ENCODE results near the gene RPL6. TPM values are rescaled to one million over a fixed set of nuclear protein-coding genes. Genes with fewer than 3 reads are reported as not detected.

The RPL6 gene
- total and polyA plus RNA-seq, 4 experiments from 2014 or later, result 361 to 1,665 (median 1,175) TPM

DNA sequence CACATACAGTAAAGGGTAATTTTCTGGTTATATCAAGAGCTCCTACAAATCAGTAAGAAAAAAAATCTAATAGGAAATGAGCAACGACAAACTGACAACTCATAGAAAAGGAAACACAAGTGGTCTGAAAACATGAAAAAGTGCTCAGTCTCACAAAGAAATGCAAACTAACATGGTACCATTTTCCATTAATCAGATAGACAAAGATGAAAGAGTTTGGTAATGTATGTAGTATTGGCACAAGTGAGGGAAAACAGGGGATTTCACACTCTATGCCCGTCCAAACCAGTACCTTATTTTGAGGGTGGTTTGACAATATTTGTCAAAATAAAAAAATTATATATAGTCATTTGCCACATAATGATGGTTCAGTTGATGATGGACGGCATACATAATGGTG is 22.6 kb upstream of the RPL6 start:
- Mint-ChIP-seq H3K36me3 (peaks cover 4 to 9% of the 10 kb centered on the region in 2 donors), H3K9me3 (no peaks in the 10 kb centered on the region), H3K27ac (peak overlapping the region in 4 of 7 donors; percentile 5 to 46 (median 12)), H3K27me3 (no peaks in the 10 kb centered on the region), H3K4me3 (peak overlapping the region in 1 of 8 donors; percentile 59), H3K4me1 (peaks cover 22 to 40% (median 33%) of the 10 kb centered on the region in 4 donors)
- peaks cover 21% of the 10 kb centered on the region for H3K4me1 ChIP-seq (ENCODE audit: insufficient read depth, low read length)
- intact Hi-C loops (cut with micrococcal nuclease), result no loop called here
- H3K4me3 ChIP-seq (ENCODE audit: low read length in 2 of 2), result no peak overlapping the region
- ChIA-PET POLR2A (ENCODE audit: partially characterized antibody) (no interaction called here), CTCF (ENCODE audit: partially characterized antibody) (interaction anchor here (0.6 kb wide), 1 partner anchor 86 kb away, joined by 3 read pairs; no protein-coding TSS in a partner anchor)
- no peaks in the 10 kb centered on the region for H3K27me3 ChIP-seq (ENCODE audit: insufficient read depth, low read length)
- no peak overlapping the region for H3K27ac ChIP-seq (ENCODE audit: low read depth, low read length)
- H3K9me3 ChIP-seq (ENCODE audit: control insufficient read depth in 1 of 2, low read length in 2 of 2), result no peaks in the 10 kb centered on the region
- H3K36me3 ChIP-seq (ENCODE audit: insufficient read depth, low read length), result no peaks in the 10 kb centered on the region
- no peak for DNase-seq

DNA sequence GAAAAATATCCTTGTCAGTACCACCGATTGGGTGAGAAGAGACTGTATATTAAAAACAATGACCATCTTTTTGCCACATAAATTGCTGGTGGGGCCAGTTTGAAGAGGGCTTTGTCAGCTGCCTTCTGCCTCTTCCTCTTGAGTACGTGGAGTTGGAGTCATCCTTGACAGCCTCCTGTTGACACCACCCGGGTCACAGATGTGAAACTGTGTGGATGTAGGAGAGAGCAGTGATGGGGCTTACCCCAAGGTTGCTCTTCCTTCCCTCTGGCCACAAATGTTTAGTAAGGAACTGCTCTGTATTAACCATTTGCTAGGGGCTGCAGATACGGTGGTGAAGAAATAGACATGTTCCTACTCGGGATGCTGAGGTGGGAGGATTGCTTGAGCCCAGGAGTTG is 21.5 kb upstream of the RPL6 start:
- CTCF ChIA-PET (ENCODE audit: partially characterized antibody), result no interaction called here
- peaks cover 23 to 43% (median 34%) of the 10 kb centered on the region in 4 donors for H3K4me1 Mint-ChIP-seq
- H3K4me3 Mint-ChIP-seq, result peak overlapping the region in 5 of 8 donors; percentile 17 to 59 (median 32)
- no peak overlapping the region for H3K27ac ChIP-seq (ENCODE audit: low read depth, low read length)
- H3K27ac Mint-ChIP-seq, result peak overlapping the region in 6 of 7 donors; percentile 8 to 87 (median 48)
- intact Hi-C loops (cut with micrococcal nuclease), result no loop called here
- H3K27me3 Mint-ChIP-seq, result no peaks in the 10 kb centered on the region
- H3K36me3 Mint-ChIP-seq, result peaks cover 4 to 9% of the 10 kb centered on the region in 2 donors
- no peaks in the 10 kb centered on the region for H3K27me3 ChIP-seq (ENCODE audit: insufficient read depth, low read length)
- POLR2A ChIA-PET (ENCODE audit: partially characterized antibody), result no interaction called here
- no peaks in the 10 kb centered on the region for H3K36me3 ChIP-seq (ENCODE audit: insufficient read depth, low read length)
- H3K9me3 Mint-ChIP-seq, result no peaks in the 10 kb centered on the region
- H3K4me3 ChIP-seq (ENCODE audit: low read length in 2 of 2), result no peak overlapping the region
- peaks cover 23% of the 10 kb centered on the region for H3K4me1 ChIP-seq (ENCODE audit: insufficient read depth, low read length)
- no peaks in the 10 kb centered on the region for H3K9me3 ChIP-seq (ENCODE audit: control insufficient read depth in 1 of 2, low read length in 2 of 2)
- no peak for DNase-seq

DNA sequence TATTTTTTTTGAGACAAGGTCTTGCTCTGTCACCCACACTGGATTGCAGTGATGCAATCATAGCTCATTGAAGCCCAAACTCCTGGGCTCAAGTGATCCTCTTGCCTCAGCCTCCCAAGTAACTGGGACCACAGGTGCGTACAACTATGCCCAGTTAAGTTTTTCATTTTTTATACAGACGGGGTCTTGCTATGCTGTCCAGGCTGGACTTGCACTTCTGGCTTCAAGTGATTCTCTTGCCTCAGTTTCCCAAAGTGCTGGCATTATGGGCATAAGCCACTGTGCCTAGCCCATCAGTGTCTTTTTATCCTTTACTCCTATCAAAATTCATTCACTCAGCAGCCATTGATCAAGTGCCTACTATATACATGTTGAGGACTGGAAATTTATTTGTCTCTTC is 18.4 kb upstream of the RPL6 start:
- ChIA-PET CTCF (ENCODE audit: partially characterized antibody) (interaction anchor here (1.2 to 1.7 kb wide), 2 partner anchors 16 to 20 kb away, joined by 5 read pairs; no protein-coding TSS in a partner anchor), POLR2A (ENCODE audit: partially characterized antibody) (no interaction called here)
- Histone ChIP-seq H3K27me3 (ENCODE audit: insufficient read depth, low read length) (no peaks in the 10 kb centered on the region), H3K36me3 (ENCODE audit: insufficient read depth, low read length) (no peaks in the 10 kb centered on the region), H3K4me3 (ENCODE audit: low read length in 2 of 2) (no peak overlapping the region), H3K4me1 (ENCODE audit: insufficient read depth, low read length) (peaks cover 44% of the 10 kb centered on the region), H3K9me3 (ENCODE audit: control insufficient read depth in 1 of 2, low read length in 2 of 2) (no peaks in the 10 kb centered on the region), H3K27ac (ENCODE audit: low read depth, low read length) (no peak overlapping the region)
- H3K27ac Mint-ChIP-seq, result no peak overlapping the region
- H3K4me3 Mint-ChIP-seq, result peak overlapping the region in 1 of 8 donors; percentile 11
- no peaks in the 10 kb centered on the region for H3K9me3 Mint-ChIP-seq
- intact Hi-C loops (cut with micrococcal nuclease), result no loop called here
- peaks cover 4 to 14% of the 10 kb centered on the region in 2 donors for H3K36me3 Mint-ChIP-seq
- no peaks in the 10 kb centered on the region for H3K27me3 Mint-ChIP-seq
- peaks cover 33 to 53% (median 41%) of the 10 kb centered on the region in 4 donors for H3K4me1 Mint-ChIP-seq
- no peak for DNase-seq

DNA sequence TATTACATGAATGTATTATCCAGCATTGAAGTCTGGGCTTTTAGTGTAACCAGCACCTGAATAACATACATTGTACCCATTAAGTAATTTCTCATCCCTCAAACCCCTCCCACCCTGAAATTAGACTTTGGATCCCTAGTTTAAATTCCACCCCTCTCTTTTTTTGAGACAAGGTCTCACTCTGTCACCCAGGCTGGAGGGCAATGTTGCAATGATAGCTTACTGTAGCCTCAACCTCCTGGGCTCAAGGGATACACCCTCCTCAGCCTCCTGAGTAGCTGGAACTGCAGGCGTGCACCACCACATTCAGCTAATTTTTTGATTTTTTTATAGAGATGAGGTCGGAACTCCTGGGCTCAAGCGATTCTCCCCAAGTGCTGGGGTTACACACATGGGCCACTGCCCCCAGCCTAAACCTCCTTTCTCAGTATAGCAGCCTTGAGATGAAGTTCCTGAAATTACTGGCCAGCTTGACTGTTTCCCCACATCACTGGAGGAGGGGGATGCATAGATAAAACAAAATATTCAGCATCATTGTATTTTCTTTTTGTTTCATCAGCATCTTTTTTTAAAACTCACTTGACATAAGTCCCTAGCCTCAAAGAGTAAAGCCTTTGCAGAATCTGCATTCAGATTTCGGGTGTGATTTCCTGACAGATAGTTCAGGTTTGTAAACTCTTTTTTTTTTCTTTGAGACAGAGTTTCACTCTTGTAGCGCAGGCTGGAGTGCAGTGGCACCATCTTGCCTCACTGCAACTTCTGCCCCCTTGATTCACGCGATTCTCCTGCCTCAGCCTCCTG is 16.4 kb upstream of the RPL6 start:
- no peak for DNase-seq
- H3K36me3 ChIP-seq (ENCODE audit: insufficient read depth, low read length), result no peaks in the 10 kb centered on the region
- no peaks in the 10 kb centered on the region for H3K9me3 Mint-ChIP-seq
- POLR2A ChIA-PET (ENCODE audit: partially characterized antibody), result interaction anchor here (0.7 kb wide), 1 partner anchor 584 kb away, joined by 3 read pairs; the partner anchor contains the start of gene MAPKAPK5
- no peaks in the 10 kb centered on the region for H3K27me3 Mint-ChIP-seq
- no peaks in the 10 kb centered on the region for H3K27me3 ChIP-seq (ENCODE audit: insufficient read depth, low read length)
- peaks cover 33 to 56% (median 42%) of the 10 kb centered on the region in 4 donors for H3K4me1 Mint-ChIP-seq
- CTCF ChIA-PET (ENCODE audit: partially characterized antibody), result interaction anchor here (1.2 to 1.7 kb wide), 2 partner anchors 9 to 14 kb away, joined by 4 to 5 read pairs; no protein-coding TSS in a partner anchor
- H3K36me3 Mint-ChIP-seq, result peaks cover 0 to 9% of the 10 kb centered on the region in 2 donors
- H3K4me3 Mint-ChIP-seq, result peak overlapping the region in 1 of 8 donors; percentile 17
- peak overlapping the region in 2 of 7 donors; percentile 25 to 53 for H3K27ac Mint-ChIP-seq
- H3K9me3 ChIP-seq (ENCODE audit: control insufficient read depth in 1 of 2, low read length in 2 of 2), result no peaks in the 10 kb centered on the region
- no peak overlapping the region for H3K27ac ChIP-seq (ENCODE audit: low read depth, low read length)
- H3K4me1 ChIP-seq (ENCODE audit: insufficient read depth, low read length), result peaks cover 50% of the 10 kb centered on the region
- H3K4me3 ChIP-seq (ENCODE audit: low read length in 2 of 2), result no peak overlapping the region
- intact Hi-C loops (cut with micrococcal nuclease), result no loop called here

DNA sequence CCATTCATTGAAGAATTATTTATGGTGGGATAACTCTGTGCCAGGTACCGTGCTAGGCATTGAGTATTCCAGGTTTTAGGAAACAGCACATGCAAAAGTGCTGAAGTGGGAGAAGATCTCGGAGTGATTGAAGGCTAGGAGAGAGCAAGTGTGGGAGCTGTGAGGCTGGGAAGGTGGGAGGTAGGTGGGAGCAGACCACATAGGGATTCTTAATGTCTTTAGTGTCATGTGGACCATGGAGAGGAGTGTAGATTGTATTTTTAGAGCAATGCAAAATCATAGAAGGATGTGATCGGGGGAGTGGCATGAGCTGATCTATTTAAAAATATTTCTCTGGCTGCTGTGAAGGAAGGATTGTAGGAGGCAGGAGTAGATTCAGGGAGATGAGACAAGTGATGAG is 14.7 kb upstream of the RPL6 start:
- Histone ChIP-seq H3K27ac (ENCODE audit: low read depth, low read length) (no peak overlapping the region), H3K36me3 (ENCODE audit: insufficient read depth, low read length) (no peaks in the 10 kb centered on the region), H3K4me1 (ENCODE audit: insufficient read depth, low read length) (peaks cover 59% of the 10 kb centered on the region), H3K9me3 (ENCODE audit: control insufficient read depth in 1 of 2, low read length in 2 of 2) (no peaks in the 10 kb centered on the region), H3K27me3 (ENCODE audit: insufficient read depth, low read length) (no peaks in the 10 kb centered on the region), H3K4me3 (ENCODE audit: low read length in 2 of 2) (no peak overlapping the region)
- Mint-ChIP-seq H3K4me3 (peak overlapping the region in 2 of 8 donors; percentile 7 to 26), H3K27me3 (no peaks in the 10 kb centered on the region), H3K27ac (peak overlapping the region in 3 of 7 donors; percentile 11 to 62 (median 32)), H3K9me3 (peaks cover 0 to 2% (median 0%) of the 10 kb centered on the region in 8 donors), H3K4me1 (peaks cover 41 to 68% (median 51%) of the 10 kb centered on the region in 4 donors), H3K36me3 (peaks cover 0 to 14% of the 10 kb centered on the region in 2 donors)
- intact Hi-C loops (cut with micrococcal nuclease), result no loop called here
- POLR2A ChIA-PET (ENCODE audit: partially characterized antibody), result no interaction called here
- no peak for DNase-seq
- CTCF ChIA-PET (ENCODE audit: partially characterized antibody), result interaction anchor here (0.7 kb wide), 1 partner anchor 483 kb away, joined by 4 read pairs; no protein-coding TSS in a partner anchor

DNA sequence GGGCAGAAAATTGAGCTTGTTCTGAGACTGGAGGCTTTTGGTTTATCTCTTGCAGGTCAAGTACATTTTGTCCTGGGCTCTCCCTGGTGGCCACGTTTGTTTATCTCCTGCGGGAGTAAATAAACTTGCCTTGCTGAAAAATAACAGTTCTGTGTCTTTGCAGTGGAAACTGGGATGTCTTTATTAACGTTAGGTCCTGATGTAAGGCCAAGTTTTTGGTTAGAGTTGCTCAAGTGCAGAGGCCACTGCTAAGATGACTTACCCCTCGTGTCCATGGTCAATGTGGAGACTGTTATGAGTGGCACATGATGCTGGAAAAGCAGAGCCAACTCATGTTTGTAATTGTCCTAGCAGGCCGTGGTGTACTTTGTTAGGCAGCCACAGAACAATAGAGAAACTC is 13.1 kb upstream of the RPL6 start:
- H3K4me3 ChIP-seq (ENCODE audit: low read length in 2 of 2), result no peak overlapping the region
- DNase-seq, result no peak
- H3K27ac Mint-ChIP-seq, result peak overlapping the region in 2 of 7 donors; percentile 8 to 36
- H3K27ac ChIP-seq (ENCODE audit: low read depth, low read length), result no peak overlapping the region
- no peaks in the 10 kb centered on the region for H3K27me3 ChIP-seq (ENCODE audit: insufficient read depth, low read length)
- CTCF ChIA-PET (ENCODE audit: partially characterized antibody), result no interaction called here
- H3K4me1 Mint-ChIP-seq, result peaks cover 38 to 66% (median 50%) of the 10 kb centered on the region in 4 donors
- H3K4me3 Mint-ChIP-seq, result peak overlapping the region in 1 of 8 donors; percentile 23
- intact Hi-C loops (cut with micrococcal nuclease), result no loop called here
- H3K9me3 Mint-ChIP-seq, result peaks cover 0 to 2% (median 0%) of the 10 kb centered on the region in 8 donors
- no peaks in the 10 kb centered on the region for H3K36me3 ChIP-seq (ENCODE audit: insufficient read depth, low read length)
- POLR2A ChIA-PET (ENCODE audit: partially characterized antibody), result no interaction called here
- H3K27me3 Mint-ChIP-seq, result peaks cover 0 to 3% of the 10 kb centered on the region in 2 donors
- peaks cover 0 to 15% of the 10 kb centered on the region in 2 donors for H3K36me3 Mint-ChIP-seq
- no peaks in the 10 kb centered on the region for H3K9me3 ChIP-seq (ENCODE audit: control insufficient read depth in 1 of 2, low read length in 2 of 2)
- H3K4me1 ChIP-seq (ENCODE audit: insufficient read depth, low read length), result peaks cover 68% of the 10 kb centered on the region

DNA sequence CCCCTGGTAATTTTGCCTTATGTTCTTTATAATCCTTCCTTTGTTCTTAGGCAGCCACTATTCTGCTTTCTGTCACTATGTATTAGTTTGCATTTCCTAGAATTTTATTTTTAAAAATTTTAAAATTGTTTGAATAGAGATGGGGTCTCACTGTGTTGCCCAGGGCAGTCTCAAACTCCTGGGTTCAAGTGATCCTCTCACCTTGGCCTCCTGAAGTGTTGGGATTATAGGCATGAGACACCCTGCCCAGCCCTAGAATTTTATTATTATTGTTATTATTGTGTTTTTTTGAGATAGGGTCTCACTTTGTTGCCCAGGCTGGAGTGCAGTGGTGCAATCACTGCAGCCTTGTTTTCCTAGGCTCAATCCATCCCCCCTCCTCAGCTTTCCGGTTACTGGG is 12.0 kb upstream of the RPL6 start:
- H3K9me3 Mint-ChIP-seq, result peaks cover 0 to 2% (median 0%) of the 10 kb centered on the region in 8 donors
- intact Hi-C loops (cut with micrococcal nuclease), result no loop called here
- peaks cover 0 to 3% of the 10 kb centered on the region in 2 donors for H3K27me3 Mint-ChIP-seq
- ChIA-PET CTCF (ENCODE audit: partially characterized antibody) (interaction anchor here (0.5 kb wide), 1 partner anchor 314 kb away, joined by 3 read pairs; no protein-coding TSS in a partner anchor), POLR2A (ENCODE audit: partially characterized antibody) (no interaction called here)
- Histone ChIP-seq H3K27ac (ENCODE audit: low read depth, low read length) (no peak overlapping the region), H3K36me3 (ENCODE audit: insufficient read depth, low read length) (no peaks in the 10 kb centered on the region), H3K4me1 (ENCODE audit: insufficient read depth, low read length) (peaks cover 69% of the 10 kb centered on the region), H3K27me3 (ENCODE audit: insufficient read depth, low read length) (no peaks in the 10 kb centered on the region), H3K9me3 (ENCODE audit: control insufficient read depth in 1 of 2, low read length in 2 of 2) (no peaks in the 10 kb centered on the region), H3K4me3 (ENCODE audit: low read length in 2 of 2) (no peak overlapping the region)
- peaks cover 0 to 15% of the 10 kb centered on the region in 2 donors for H3K36me3 Mint-ChIP-seq
- H3K27ac Mint-ChIP-seq, result peak overlapping the region in 3 of 7 donors; percentile 79 to 100 (median 79)
- peaks cover 39 to 67% (median 54%) of the 10 kb centered on the region in 4 donors for H3K4me1 Mint-ChIP-seq
- peak overlapping the region in 5 of 8 donors; percentile 11 to 97 (median 35) for H3K4me3 Mint-ChIP-seq
- DNase-seq, result no peak
